ENCODE results near the gene STPG1. TPM values are rescaled to one million over a fixed set of nuclear protein-coding genes. Genes with fewer than 3 reads are reported as not detected.

Gene STPG1
- total and polyA plus RNA-seq, 2 of the 13 experiments (the other 11 are each of a cell fraction or from before 2014, with no cell fraction given) = 3.4 to 4.3 TPM

- TF ChIP-seq ZNF512B (CRISPR knock-in tag; IDR thresholded peaks at IDR 0.05; ENCODE audit: borderline replicate concordance) (peak; percentile 87; the same call in 1 of the 2 replicates), ZNF205 (CRISPR knock-in tag; IDR thresholded peaks at IDR 0.05) (peak; percentile 68), ZNF326 (CRISPR knock-in tag; IDR thresholded peaks at IDR 0.05; ENCODE audit: borderline replicate concordance) (no peak), ZBTB7B (CRISPR knock-in tag; IDR thresholded peaks at IDR 0.05) (peak; percentile 69; the same call in 1 of the 2 replicates), ZFP36L2 (CRISPR knock-in tag; IDR thresholded peaks at IDR 0.05) (no peak), ZNF3 (CRISPR knock-in tag; IDR thresholded peaks at IDR 0.05) (no peak), ATF7 (IDR thresholded peaks at IDR 0.05) (no peak), ATF7 (CRISPR knock-in tag; IDR thresholded peaks at IDR 0.05) (no peak), PRDM10 (CRISPR knock-in tag; IDR thresholded peaks at IDR 0.05; ENCODE audit: low read depth) (no peak), SMARCE1 (IDR thresholded peaks at IDR 0.05; ENCODE audit: borderline replicate concordance) (no peak), ZNF234 (CRISPR knock-in tag; conservative IDR thresholded peaks at IDR 0.05) (no peak), KDM4B (CRISPR knock-in tag; IDR thresholded peaks at IDR 0.05) (no peak), ZMAT5 (CRISPR knock-in tag; IDR thresholded peaks at IDR 0.05; ENCODE audit: borderline replicate concordance, low read depth) (no peak), NFYC (CRISPR knock-in tag; IDR thresholded peaks at IDR 0.05) (peak; percentile 98), USF2 (IDR thresholded peaks at IDR 0.05; ENCODE audit: low read depth, low read length) (no peak), USF2 (CRISPR knock-in tag; IDR thresholded peaks at IDR 0.05; ENCODE audit: borderline replicate concordance) (no peak), RARG (CRISPR knock-in tag; IDR thresholded peaks at IDR 0.05; ENCODE audit: low read depth) (no peak), ATF3 (CRISPR knock-in tag; IDR thresholded peaks at IDR 0.05) (no peak), ZNF800 (CRISPR knock-in tag; IDR thresholded peaks at IDR 0.05) (peak; percentile 45; the same call in 1 of the 2 replicates), RARA (CRISPR knock-in tag; IDR thresholded peaks at IDR 0.05) (no peak; the same call in 1 of the 2 replicates)
Observed at GRCh38 chr1:24415334-24415909, 1.8 kb upstream of the STPG1 start, which contains the start of gene NIPAL3 (continued).

All from HepG2 (cell line).